ENCODE results near the gene NKG7.

The NKG7 gene

DNA sequence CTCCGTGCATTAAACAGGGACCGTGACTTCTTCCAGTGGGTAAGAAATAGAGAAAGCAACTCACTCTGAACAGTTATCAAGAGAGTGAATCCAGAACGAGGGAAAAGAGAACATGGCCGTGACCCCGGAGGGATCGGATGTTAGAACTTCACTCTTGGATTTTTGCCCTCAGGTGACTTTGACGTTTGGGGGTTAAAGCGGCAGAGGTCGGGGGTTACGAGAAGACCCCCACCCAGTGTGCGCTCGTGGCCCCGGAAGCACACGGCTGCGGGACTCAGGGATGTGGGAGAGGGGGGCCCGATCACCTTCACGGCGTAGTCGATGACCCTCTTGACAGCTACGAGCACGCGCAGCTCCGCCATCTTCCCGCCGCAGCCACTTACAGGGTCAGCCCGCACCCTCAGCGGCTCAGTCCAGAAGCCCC is 6.5 kb downstream of the NKG7 start, which contains the start of gene ETFB:
TSS of gene ETFB (minus strand) at position 424 of the 424 bp plus-strand sequence. CDS start at position 362, 62 bp downstream.
- ATAC-seq, result no peak
- no peak for TF ChIP-seq SNAI2 (CRISPR knock-in tag; IDR thresholded peaks at IDR 0.05)
- TF ChIP-seq, protein P1, sequence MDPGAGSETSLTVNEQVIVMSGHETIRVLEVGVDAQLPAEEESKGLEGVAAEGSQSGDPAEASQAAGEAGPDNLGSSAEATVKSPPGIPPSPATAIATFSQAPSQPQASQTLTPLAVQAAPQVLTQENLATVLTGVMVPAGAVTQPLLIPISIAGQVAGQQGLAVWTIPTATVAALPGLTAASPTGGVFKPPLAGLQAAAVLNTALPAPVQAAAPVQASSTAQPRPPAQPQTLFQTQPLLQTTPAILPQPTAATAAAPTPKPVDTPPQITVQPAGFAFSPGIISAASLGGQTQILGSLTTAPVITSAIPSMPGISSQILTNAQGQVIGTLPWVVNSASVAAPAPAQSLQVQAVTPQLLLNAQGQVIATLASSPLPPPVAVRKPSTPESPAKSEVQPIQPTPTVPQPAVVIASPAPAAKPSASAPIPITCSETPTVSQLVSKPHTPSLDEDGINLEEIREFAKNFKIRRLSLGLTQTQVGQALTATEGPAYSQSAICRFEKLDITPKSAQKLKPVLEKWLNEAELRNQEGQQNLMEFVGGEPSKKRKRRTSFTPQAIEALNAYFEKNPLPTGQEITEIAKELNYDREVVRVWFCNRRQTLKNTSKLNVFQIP (CRISPR knock-in tag; IDR thresholded peaks at IDR 0.05; ENCODE audit: borderline replicate concordance, low read depth), result no peak
- no peak for TF ChIP-seq RARB (CRISPR knock-in tag; IDR thresholded peaks at IDR 0.05)
- TF ChIP-seq ZFP3 (CRISPR knock-in tag; IDR thresholded peaks at IDR 0.05), result no peak
- no peak for TF ChIP-seq ARNTL (CRISPR knock-in tag; IDR thresholded peaks at IDR 0.05; ENCODE audit: borderline replicate concordance, low read depth)
- TF ChIP-seq TCF4 (CRISPR knock-in tag; IDR thresholded peaks at IDR 0.05; ENCODE audit: borderline replicate concordance), result no peak
- TF ChIP-seq ESRRG (CRISPR knock-in tag; IDR thresholded peaks at IDR 0.05), result no peak
- TF ChIP-seq ZNF565 (CRISPR knock-in tag; conservative IDR thresholded peaks at IDR 0.05; ENCODE audit: low read depth), result no peak

DNA sequence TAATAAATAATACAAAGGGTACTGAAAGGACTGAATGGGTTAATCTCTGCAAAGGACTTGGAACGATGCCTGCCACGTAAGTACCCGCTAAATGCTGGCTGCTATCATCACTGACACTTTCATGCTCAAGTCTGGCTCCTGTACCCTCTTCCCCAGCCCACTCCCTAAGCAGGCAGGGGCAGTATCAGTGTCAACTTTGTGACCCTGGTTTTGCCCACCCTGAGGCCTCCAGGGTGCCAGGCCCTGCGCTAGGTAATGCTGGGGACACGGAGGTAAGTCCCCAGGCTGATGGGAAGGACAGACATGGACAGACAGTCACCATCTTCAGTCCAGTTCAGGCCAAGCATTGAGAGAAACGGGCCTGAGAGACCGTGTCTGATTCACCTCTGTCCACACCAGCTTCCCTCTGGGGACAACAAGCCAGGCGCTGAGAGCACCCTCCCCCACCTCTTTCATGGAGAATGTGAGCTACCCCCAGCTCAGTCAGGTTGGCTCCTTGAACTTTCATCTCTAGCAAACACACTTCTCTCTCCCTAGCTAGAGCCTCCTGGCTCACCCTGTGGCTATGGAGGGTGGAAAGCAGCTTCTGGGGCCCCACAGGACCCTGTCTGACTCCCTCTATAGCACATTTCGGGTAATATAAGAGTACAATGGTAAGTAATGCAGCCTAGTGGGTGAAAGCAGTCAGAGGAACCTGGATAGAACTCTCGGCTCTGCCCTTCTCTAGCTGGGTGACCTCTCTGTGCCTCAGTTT is 7.1 kb downstream of the NKG7 start:
- TF ChIP-seq RARB (CRISPR knock-in tag; IDR thresholded peaks at IDR 0.05) (no peak), ZNF70 (CRISPR knock-in tag; IDR thresholded peaks at IDR 0.05) (no peak), OSR1 (CRISPR knock-in tag; IDR thresholded peaks at IDR 0.05) (no peak), TOX (CRISPR knock-in tag; IDR thresholded peaks at IDR 0.05; ENCODE audit: borderline replicate concordance) (no peak), ZC3H10 (CRISPR knock-in tag; IDR thresholded peaks at IDR 0.05) (no peak), ESRRG (CRISPR knock-in tag; IDR thresholded peaks at IDR 0.05) (no peak), ZFP30 (CRISPR knock-in tag; IDR thresholded peaks at IDR 0.05) (no peak), ARNTL (CRISPR knock-in tag; IDR thresholded peaks at IDR 0.05; ENCODE audit: borderline replicate concordance, low read depth) (no peak), TCF4 (CRISPR knock-in tag; IDR thresholded peaks at IDR 0.05; ENCODE audit: borderline replicate concordance) (no peak)
- TF ChIP-seq, protein P2, sequence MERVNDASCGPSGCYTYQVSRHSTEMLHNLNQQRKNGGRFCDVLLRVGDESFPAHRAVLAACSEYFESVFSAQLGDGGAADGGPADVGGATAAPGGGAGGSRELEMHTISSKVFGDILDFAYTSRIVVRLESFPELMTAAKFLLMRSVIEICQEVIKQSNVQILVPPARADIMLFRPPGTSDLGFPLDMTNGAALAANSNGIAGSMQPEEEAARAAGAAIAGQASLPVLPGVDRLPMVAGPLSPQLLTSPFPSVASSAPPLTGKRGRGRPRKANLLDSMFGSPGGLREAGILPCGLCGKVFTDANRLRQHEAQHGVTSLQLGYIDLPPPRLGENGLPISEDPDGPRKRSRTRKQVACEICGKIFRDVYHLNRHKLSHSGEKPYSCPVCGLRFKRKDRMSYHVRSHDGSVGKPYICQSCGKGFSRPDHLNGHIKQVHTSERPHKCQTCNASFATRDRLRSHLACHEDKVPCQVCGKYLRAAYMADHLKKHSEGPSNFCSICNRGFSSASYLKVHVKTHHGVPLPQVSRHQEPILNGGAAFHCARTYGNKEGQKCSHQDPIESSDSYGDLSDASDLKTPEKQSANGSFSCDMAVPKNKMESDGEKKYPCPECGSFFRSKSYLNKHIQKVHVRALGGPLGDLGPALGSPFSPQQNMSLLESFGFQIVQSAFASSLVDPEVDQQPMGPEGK (CRISPR knock-in tag; IDR thresholded peaks at IDR 0.05; ENCODE audit: borderline replicate concordance), result no peak
- TF ChIP-seq, protein P3, sequence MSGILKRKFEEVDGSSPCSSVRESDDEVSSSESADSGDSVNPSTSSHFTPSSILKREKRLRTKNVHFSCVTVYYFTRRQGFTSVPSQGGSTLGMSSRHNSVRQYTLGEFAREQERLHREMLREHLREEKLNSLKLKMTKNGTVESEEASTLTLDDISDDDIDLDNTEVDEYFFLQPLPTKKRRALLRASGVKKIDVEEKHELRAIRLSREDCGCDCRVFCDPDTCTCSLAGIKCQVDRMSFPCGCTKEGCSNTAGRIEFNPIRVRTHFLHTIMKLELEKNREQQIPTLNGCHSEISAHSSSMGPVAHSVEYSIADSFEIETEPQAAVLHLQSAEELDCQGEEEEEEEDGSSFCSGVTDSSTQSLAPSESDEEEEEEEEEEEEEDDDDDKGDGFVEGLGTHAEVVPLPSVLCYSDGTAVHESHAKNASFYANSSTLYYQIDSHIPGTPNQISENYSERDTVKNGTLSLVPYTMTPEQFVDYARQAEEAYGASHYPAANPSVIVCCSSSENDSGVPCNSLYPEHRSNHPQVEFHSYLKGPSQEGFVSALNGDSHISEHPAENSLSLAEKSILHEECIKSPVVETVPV (CRISPR knock-in tag; IDR thresholded peaks at IDR 0.05), result no peak
- 0 out of 3 replicates have a peak, but pooled peaks have one; percentile 6 for ATAC-seq

DNA sequence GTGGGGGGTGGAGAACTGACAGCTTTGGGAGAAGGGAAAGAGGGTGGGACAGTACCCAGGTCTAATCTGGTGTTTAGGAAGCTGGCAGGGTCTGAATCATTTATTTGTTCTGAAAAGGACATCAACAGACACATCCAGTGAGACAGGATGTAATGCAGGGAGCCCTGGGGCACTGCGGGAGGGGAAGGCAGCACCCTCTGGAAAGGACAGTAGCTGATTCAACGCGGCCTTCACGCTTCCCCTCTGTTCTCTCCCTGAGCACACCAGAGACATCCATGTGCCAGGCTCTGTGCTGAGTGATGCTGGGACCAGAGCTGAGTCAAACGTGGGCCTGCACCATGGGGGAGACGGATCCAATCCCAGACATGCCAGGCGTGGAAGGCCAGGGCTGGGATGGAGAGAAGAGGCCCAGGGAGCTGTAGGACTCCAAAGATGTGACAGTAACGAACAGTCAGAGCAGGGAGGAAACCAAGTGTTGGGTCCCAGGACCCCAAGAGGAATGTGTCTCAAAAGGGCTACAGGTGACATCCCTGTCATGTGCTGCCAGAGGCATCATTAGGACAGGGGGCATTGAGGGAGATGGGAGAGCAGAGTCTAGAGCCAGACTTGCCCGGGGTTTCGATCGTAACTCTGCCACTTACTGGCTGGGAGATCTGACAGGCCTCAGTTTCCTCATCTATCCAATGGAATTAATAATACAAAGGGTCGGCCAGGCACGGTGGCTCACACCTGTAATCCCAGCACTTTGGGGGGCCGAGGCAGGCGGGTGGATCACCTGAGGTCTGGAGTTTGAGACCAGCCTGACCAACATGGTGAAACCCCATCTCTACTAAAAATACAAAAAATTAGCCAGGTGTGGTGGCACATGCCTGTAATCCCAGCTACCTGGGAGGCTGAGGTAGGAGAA is 8.0 kb downstream of the NKG7 start:
- no peak for ATAC-seq
- TF ChIP-seq ZFP30 (CRISPR knock-in tag; IDR thresholded peaks at IDR 0.05) (no peak), SNAI2 (CRISPR knock-in tag; IDR thresholded peaks at IDR 0.05) (no peak), BACH2 (CRISPR knock-in tag; IDR thresholded peaks at IDR 0.05; ENCODE audit: borderline replicate concordance) (no peak), TOX (CRISPR knock-in tag; IDR thresholded peaks at IDR 0.05; ENCODE audit: borderline replicate concordance) (no peak), CSDC2 (CRISPR knock-in tag; IDR thresholded peaks at IDR 0.05) (no peak), OSR1 (CRISPR knock-in tag; IDR thresholded peaks at IDR 0.05) (no peak), ESRRG (CRISPR knock-in tag; IDR thresholded peaks at IDR 0.05) (no peak), GLIS3 (CRISPR knock-in tag; IDR thresholded peaks at IDR 0.05) (no peak), RARB (CRISPR knock-in tag; IDR thresholded peaks at IDR 0.05) (no peak), ZNF565 (CRISPR knock-in tag; conservative IDR thresholded peaks at IDR 0.05; ENCODE audit: low read depth) (no peak), ZC3H10 (CRISPR knock-in tag; IDR thresholded peaks at IDR 0.05) (no peak), PPARA (CRISPR knock-in tag; IDR thresholded peaks at IDR 0.05; ENCODE audit: borderline replicate concordance) (no peak)
- TF ChIP-seq, protein P4, sequence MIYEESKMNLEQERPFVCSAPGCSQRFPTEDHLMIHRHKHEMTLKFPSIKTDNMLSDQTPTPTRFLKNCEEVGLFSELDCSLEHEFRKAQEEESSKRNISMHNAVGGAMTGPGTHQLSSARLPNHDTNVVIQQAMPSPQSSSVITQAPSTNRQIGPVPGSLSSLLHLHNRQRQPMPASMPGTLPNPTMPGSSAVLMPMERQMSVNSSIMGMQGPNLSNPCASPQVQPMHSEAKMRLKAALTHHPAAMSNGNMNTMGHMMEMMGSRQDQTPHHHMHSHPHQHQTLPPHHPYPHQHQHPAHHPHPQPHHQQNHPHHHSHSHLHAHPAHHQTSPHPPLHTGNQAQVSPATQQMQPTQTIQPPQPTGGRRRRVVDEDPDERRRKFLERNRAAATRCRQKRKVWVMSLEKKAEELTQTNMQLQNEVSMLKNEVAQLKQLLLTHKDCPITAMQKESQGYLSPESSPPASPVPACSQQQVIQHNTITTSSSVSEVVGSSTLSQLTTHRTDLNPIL (CRISPR knock-in tag; IDR thresholded peaks at IDR 0.05; ENCODE audit: low read depth), result no peak
- TF ChIP-seq, protein P5, sequence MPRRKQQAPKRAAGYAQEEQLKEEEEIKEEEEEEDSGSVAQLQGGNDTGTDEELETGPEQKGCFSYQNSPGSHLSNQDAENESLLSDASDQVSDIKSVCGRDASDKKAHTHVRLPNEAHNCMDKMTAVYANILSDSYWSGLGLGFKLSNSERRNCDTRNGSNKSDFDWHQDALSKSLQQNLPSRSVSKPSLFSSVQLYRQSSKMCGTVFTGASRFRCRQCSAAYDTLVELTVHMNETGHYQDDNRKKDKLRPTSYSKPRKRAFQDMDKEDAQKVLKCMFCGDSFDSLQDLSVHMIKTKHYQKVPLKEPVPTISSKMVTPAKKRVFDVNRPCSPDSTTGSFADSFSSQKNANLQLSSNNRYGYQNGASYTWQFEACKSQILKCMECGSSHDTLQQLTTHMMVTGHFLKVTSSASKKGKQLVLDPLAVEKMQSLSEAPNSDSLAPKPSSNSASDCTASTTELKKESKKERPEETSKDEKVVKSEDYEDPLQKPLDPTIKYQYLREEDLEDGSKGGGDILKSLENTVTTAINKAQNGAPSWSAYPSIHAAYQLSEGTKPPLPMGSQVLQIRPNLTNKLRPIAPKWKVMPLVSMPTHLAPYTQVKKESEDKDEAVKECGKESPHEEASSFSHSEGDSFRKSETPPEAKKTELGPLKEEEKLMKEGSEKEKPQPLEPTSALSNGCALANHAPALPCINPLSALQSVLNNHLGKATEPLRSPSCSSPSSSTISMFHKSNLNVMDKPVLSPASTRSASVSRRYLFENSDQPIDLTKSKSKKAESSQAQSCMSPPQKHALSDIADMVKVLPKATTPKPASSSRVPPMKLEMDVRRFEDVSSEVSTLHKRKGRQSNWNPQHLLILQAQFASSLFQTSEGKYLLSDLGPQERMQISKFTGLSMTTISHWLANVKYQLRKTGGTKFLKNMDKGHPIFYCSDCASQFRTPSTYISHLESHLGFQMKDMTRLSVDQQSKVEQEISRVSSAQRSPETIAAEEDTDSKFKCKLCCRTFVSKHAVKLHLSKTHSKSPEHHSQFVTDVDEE (CRISPR knock-in tag; IDR thresholded peaks at IDR 0.05), result no peak
- TF ChIP-seq, protein P2 (CRISPR knock-in tag; IDR thresholded peaks at IDR 0.05; ENCODE audit: borderline replicate concordance), result no peak
- TF ChIP-seq, protein P1 (CRISPR knock-in tag; IDR thresholded peaks at IDR 0.05; ENCODE audit: borderline replicate concordance, low read depth), result no peak
